GM18511 (cell line): Measurements from ENCODE around the gene CASP9.
A peak's percentile ranks its signal among the peaks of the same experiment; 100 is the strongest.

ENCODE experiments used
- ATAC-seq: cut with Tn5 transposase; IDR thresholded peaks from one replicate; pipeline ENCODE4 v1.9.1; 2021; ENCODE audit warnings: mild to moderate bottlenecking, moderate library complexity; ENCODE audit not compliant: unreplicated experiment

The CASP9 gene

GRCh38 chr1:15524021-15524282 lies at the start of gene CASP9:
Gene CASP9, minus strand, starts transcription at chr1:15524215. Its CDS starts 15 bp downstream, at chr1:15524200.
- ATAC-seq = no peak

- ATAC-seq = no peak
These were observed 49.5 kb upstream of the CASP9 start for GRCh38 chr1:15573477-15573876.

GRCh38 chr1:15571266-15571665 lies 47.3 kb upstream of the CASP9 start:
- ATAC-seq = no peak

- no peak for ATAC-seq
These were observed 46.8 kb upstream of the CASP9 start for GRCh38 chr1:15570861-15571260.

- no peak for ATAC-seq
These were observed 44.5 kb upstream of the CASP9 start for GRCh38 chr1:15568387-15569073.

GRCh38 chr1:15559189-15559810 lies 35.3 kb upstream of the CASP9 start:
- no peak for ATAC-seq

GRCh38 chr1:15558516-15558915 lies 34.5 kb upstream of the CASP9 start:
- ATAC-seq = no peak

- ATAC-seq = no peak
These were observed 33.6 kb upstream of the CASP9 start for GRCh38 chr1:15557594-15557993.

GRCh38 chr1:15557008-15557407 lies 33.0 kb upstream of the CASP9 start:
- no peak for ATAC-seq

- ATAC-seq = no peak
These were observed 26.6 kb upstream of the CASP9 start for GRCh38 chr1:15550573-15550972.

GRCh38 chr1:15546641-15547040 lies 22.6 kb upstream of the CASP9 start:
- no peak for ATAC-seq

- ATAC-seq = no peak
These were observed 19.9 kb upstream of the CASP9 start for GRCh38 chr1:15543589-15544568.

- no peak for ATAC-seq
These were observed 19.2 kb upstream of the CASP9 start for GRCh38 chr1:15543251-15543588.

GRCh38 chr1:15542388-15543250 lies 18.6 kb upstream of the CASP9 start:
- ATAC-seq = no peak

- ATAC-seq = no peak
These were observed 17.3 kb upstream of the CASP9 start for GRCh38 chr1:15541231-15541792.

- no peak for ATAC-seq
These were observed 16.2 kb upstream of the CASP9 start for GRCh38 chr1:15540186-15540585.

GRCh38 chr1:15538771-15539170 lies 14.8 kb upstream of the CASP9 start:
- ATAC-seq = no peak

GRCh38 chr1:15531682-15532081 lies 7.7 kb upstream of the CASP9 start:
- ATAC-seq = no peak

- ATAC-seq = no peak
These were observed 7.0 kb upstream of the CASP9 start for GRCh38 chr1:15531003-15531402.

- peak; percentile 62 for ATAC-seq
These were observed 2.7 kb upstream of the CASP9 start, which contains the start of gene DNAJC16 for GRCh38 chr1:15526490-15527339. Gene DNAJC16, plus strand, starts transcription at chr1:15526848. Its CDS starts 2,258 bp downstream, at chr1:15529106.
